Stimulated activated CD8-positive, alpha-beta memory T cell treated with anti-CD3 and anti-CD28 coated beads, Interleukin-4, amount 100 ng/mL, for 4 hours (primary cell): ENCODE measurements around the gene HOXC9.

Experiments
- DNase-seq, 2 donors: peaks; one replicate each; pipeline ENCODE4 v3.0.0-alpha.2; 2020; ENCODE audit warnings: low read depth in 2 of 2, low spot score in 1 of 2

Gene HOXC9

DNA sequence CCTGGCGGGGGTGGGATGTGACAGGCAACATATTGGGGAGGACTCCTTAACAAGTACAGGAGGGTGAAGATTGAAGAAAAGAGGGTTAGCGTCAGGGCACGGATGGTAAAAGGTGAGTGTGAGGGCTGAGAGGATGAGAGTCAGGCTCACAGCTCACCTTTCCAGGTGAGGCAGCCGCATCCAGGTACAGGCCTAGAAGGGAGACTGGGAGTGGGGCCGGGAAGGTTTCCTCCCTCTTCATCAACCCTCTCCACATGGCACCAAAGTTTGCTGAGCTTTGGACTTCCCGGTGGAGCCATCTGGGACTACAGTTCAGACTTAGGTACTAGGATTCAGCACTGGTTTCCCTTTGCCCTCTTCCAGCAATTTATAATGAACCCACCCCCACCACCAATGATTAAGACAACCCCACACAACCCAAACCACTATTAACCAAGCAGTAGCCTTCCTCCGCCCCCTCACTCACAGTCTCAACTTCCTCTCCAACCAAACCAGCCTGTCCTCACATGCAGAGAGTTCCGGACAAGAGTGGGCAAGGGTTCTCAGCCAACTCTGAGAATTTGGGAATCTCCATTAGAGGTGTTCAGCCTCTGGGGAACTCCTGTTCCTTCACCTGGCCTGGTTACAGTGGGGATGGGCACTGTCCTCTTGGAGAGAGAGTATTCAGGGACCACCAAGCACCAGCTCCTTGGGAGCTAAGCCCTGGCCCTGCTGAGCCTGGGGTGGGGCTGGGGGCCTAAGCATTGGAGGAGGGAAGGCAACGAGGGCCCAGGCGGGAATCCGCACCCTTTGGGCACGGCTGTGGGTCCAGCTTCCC is 51.3 kb downstream of the HOXC9 start:
- DNase-seq: no peak

DNA sequence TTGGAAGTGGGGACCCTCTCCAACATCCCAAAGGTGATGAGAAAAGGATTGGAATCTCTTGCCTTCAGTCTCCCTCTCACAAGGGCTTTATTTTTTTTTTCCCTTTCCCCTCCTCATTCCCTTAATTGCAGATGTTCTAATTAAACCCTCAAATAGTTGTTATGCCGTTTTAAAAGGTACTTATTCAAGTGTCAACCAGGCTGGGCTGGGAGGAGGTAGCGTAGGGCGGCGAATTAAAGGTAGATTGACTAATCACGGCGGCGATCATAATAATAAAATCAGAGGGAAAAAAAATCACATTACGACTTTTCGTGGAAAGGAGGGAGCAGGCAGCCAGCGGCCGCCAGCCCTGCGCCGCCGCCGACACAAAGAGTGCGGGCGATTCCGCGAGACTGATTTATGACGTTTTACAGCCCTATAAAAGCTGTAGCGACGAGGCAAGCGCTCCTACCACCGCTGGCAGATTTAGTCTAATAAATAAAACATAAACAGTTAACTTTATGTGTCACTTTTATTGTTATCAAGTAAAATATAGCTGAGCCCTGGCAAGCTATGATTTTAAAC is 52.0 kb downstream of the HOXC9 start:
- DNase-seq: no peak

DNA sequence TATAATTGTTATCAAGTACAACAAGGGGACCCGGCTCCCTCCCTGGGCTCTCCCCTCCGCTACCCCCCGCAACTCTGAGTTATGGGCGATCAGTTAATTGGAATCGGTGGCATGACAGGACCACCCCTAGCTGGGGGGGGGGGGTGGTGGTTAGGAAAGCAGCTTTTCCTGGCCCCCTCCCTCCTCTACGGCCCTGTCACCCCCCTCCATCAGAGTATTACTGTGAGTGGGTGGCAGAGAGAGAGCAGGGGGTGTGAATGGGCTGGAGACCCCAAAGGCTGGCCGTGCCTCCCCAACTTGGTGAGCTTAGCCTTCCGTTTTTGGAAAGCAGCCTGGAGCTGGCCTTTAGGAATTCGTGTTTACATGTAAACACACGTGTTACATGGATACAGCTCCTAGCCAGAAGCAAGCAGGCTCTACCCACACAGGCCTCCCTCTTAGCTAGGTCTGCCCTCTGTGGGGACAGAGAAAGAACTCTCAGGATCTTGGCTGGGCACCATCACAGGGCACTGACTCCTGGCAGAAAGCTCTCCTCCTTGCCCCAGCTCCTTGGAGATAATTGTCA is 52.6 kb downstream of the HOXC9 start:
- no peak for DNase-seq
